Neuronal stem cell (in vitro differentiated cells): ENCODE data around the gene DVL2.

Experiments
- DNase-seq: peaks from one replicate; pipeline ENCODE4 v3.0.0-alpha.2; 2013; ENCODE audit warnings: low spot score
- H2AFZ ChIP-seq: one replicate; pipeline ENCODE4 v1.6.1; 2013; ENCODE audit warnings: mild to moderate bottlenecking, low read length, inconsistent platforms
- H2AK5ac ChIP-seq: 2 replicates; pipeline ENCODE4 v1.6.1; 2013; ENCODE audit warnings: low read depth, mild to moderate bottlenecking, inconsistent platforms, low read length, moderate library complexity, mixed read lengths
- H2BK120ac ChIP-seq: 2 replicates; pipeline ENCODE4 v1.6.1; 2013; ENCODE audit warnings: low read depth, mild to moderate bottlenecking, inconsistent platforms, low read length, moderate library complexity, mixed read lengths
- H2BK12ac ChIP-seq: one replicate; pipeline ENCODE4 v1.6.1; 2013; ENCODE audit warnings: low read length, inconsistent platforms
- H2BK15ac ChIP-seq: 2 replicates; pipeline ENCODE4 v1.6.1; 2013; ENCODE audit warnings: mild to moderate bottlenecking, low read length, inconsistent platforms, mixed read lengths
- H2BK5ac ChIP-seq: one replicate; pipeline ENCODE4 v1.6.1; 2013; ENCODE audit warnings: inconsistent platforms, mild to moderate bottlenecking, low read length, moderate library complexity
- H3K14ac ChIP-seq: one replicate; pipeline ENCODE4 v1.6.1; 2013; ENCODE audit warnings: low read length, inconsistent platforms
- H3K18ac ChIP-seq: 2 replicates; pipeline ENCODE4 v1.6.1; 2013; ENCODE audit warnings: low read length, inconsistent platforms
- H3K23ac ChIP-seq: 2 replicates; pipeline ENCODE4 v1.6.1; 2013; ENCODE audit warnings: low read depth, mild to moderate bottlenecking, mixed read lengths, low read length, inconsistent platforms; ENCODE audit not compliant: poor library complexity
- H3K27ac ChIP-seq: replicated peaks from 3 replicates; pipeline ENCODE4 v1.5.1; 2013; ENCODE audit warnings: low read length, inconsistent platforms
- H3K27me3 ChIP-seq, 3 experiments: 2 replicates each; pipeline ENCODE4 v1.6.1; 2013; ENCODE audit warnings: low read length in 3 of 3, mild to moderate bottlenecking in 2 of 3, inconsistent platforms in 1 of 3, low read depth in 1 of 3, mixed read lengths in 1 of 3, moderate library complexity in 1 of 3; ENCODE audit not compliant: control insufficient read depth in 3 of 3, insufficient read depth in 3 of 3
- H3K36me3 ChIP-seq, 2 donors: replicated peaks in 1 of 2; 2 replicates each; pipeline ENCODE4 v1.6.1; 2013; ENCODE audit warnings: low read length in 2 of 2; ENCODE audit not compliant: control insufficient read depth in 2 of 2, insufficient read depth in 2 of 2
- H3K4ac ChIP-seq: 2 replicates; pipeline ENCODE4 v1.6.1; 2013; ENCODE audit warnings: inconsistent platforms, mild to moderate bottlenecking, low read length, moderate library complexity
- H3K4me1 ChIP-seq, 2 donors: 1 replicate in 1 of 2; 2 replicates in 1 of 2; pipeline ENCODE4 v1.6.1; 2013; ENCODE audit warnings: low read length in 2 of 2, low read depth in 1 of 2; ENCODE audit not compliant: control insufficient read depth in 2 of 2, insufficient read depth in 1 of 2
- H3K4me2 ChIP-seq: one replicate; pipeline ENCODE4 v1.6.1; 2013; ENCODE audit warnings: mild to moderate bottlenecking, low read length, inconsistent platforms; ENCODE audit not compliant: insufficient read depth, poor library complexity, severe bottlenecking
- H3K4me3 ChIP-seq, 2 donors: 2 replicates each; pipeline ENCODE4 v1.5.1; 2013; ENCODE audit warnings: low read length in 2 of 2, mild to moderate bottlenecking in 2 of 2, inconsistent platforms in 1 of 2, moderate library complexity in 1 of 2
- H3K79me1 ChIP-seq: one replicate; pipeline ENCODE4 v1.6.1; 2013; ENCODE audit warnings: low read depth, mild to moderate bottlenecking, inconsistent platforms, low read length, moderate library complexity
- H3K9ac ChIP-seq: one replicate; pipeline ENCODE4 v1.6.1; 2013; ENCODE audit warnings: mild to moderate bottlenecking, low read depth, low read length, inconsistent platforms; ENCODE audit not compliant: poor library complexity
- H3K9me3 ChIP-seq, 2 donors: replicated peaks in 1 of 2; 2 replicates each; pipeline versions ENCODE3 to v1.6.1; 2013; ENCODE audit warnings: low read length in 2 of 2, mild to moderate bottlenecking in 2 of 2, inconsistent platforms in 1 of 2, low read depth in 1 of 2, mixed read lengths in 1 of 2, moderate library complexity in 1 of 2; ENCODE audit not compliant: control insufficient read depth in 2 of 2, insufficient read depth in 1 of 2
- H4K8ac ChIP-seq: one replicate; pipeline ENCODE4 v1.6.1; 2013; ENCODE audit warnings: low read depth, mild to moderate bottlenecking, inconsistent platforms, low read length, moderate library complexity
- H4K91ac ChIP-seq: one replicate; pipeline ENCODE4 v1.6.1; 2013; ENCODE audit warnings: low read length, low read depth, mild to moderate bottlenecking, inconsistent platforms; ENCODE audit not compliant: poor library complexity
- WGBS, 2 donors: extraction: QIAGEN DNeasy Blood & Tissue Kit; methylation state at CpG; one replicate each; pipeline ENCODE4 v1.1.7; 2013; ENCODE audit warnings: missing lambda C conversion rate in 2 of 2, mixed read lengths in 1 of 2; ENCODE audit not compliant: insufficient read length in 2 of 2, insufficient replicate concordance in 1 of 2; ENCODE audit errors: extremely low coverage in 2 of 2; 5-methylcytosine and 5-hydroxymethylcytosine counted together

DVL2 gene

GRCh38 chr17:7237266-7237760, 3.0 kb upstream of the DVL2 start:
- H3K36me3 ChIP-seq, result peaks cover 38 to 50% of the 10 kb centered on the region in 2 donors
- peaks cover 15 to 26% of the 10 kb centered on the region in 2 donors for H3K4me1 ChIP-seq
- no peak overlapping the region for H2AFZ ChIP-seq
- no peak overlapping the region for H3K23ac ChIP-seq
- H2BK120ac ChIP-seq, result no peak overlapping the region
- peak overlapping the region; percentile 85 for H2BK5ac ChIP-seq
- H2BK15ac ChIP-seq, result no peak overlapping the region
- peak overlapping the region; percentile 51 for H3K4me2 ChIP-seq
- H4K91ac ChIP-seq, result no peak overlapping the region
- H3K14ac ChIP-seq, result no peak overlapping the region
- no peak overlapping the region for H3K9ac ChIP-seq
- H3K27ac ChIP-seq, result peak overlapping the region; percentile 50
- no CpG with 5 or more reads among the region's 6 CpGs for WGBS, 2 donors
- H3K4me3 ChIP-seq, result peak overlapping the region; percentile 15 to 93
- H2BK12ac ChIP-seq, result no peak overlapping the region
- H3K18ac ChIP-seq, result no peak overlapping the region
- H3K9me3 ChIP-seq, result no peaks in the 10 kb centered on the region
- no peak overlapping the region for H4K8ac ChIP-seq
- H3K27me3 ChIP-seq, result no peaks in the 10 kb centered on the region
- H3K79me1 ChIP-seq, result peaks cover 18% of the 10 kb centered on the region
- no peak for DNase-seq
- no peak overlapping the region for H2AK5ac ChIP-seq
- no peak overlapping the region for H3K4ac ChIP-seq

- H3K36me3 ChIP-seq, result peaks cover 38 to 55% of the 10 kb centered on the region in 2 donors
- H3K23ac ChIP-seq, result no peak overlapping the region
- peaks cover 17 to 31% of the 10 kb centered on the region in 2 donors for H3K4me1 ChIP-seq
- no peak overlapping the region for H3K14ac ChIP-seq
- no peaks in the 10 kb centered on the region for H3K27me3 ChIP-seq
- H3K27ac ChIP-seq, result no peak overlapping the region
- H2BK12ac ChIP-seq, result no peak overlapping the region
- no peak overlapping the region for H3K9ac ChIP-seq
- no peak overlapping the region for H2BK5ac ChIP-seq
- H2BK120ac ChIP-seq, result no peak overlapping the region
- peaks cover 16% of the 10 kb centered on the region for H3K79me1 ChIP-seq
- no peak overlapping the region for H2BK15ac ChIP-seq
- H3K4ac ChIP-seq, result no peak overlapping the region
- H2AK5ac ChIP-seq, result no peak overlapping the region
- 100% methylated on average over 1 of the region's 6 CpGs; no CpG with 5 or more reads in 1 of the 2 donors for WGBS, 2 donors
- H4K8ac ChIP-seq, result no peak overlapping the region
- no peak overlapping the region for H3K4me2 ChIP-seq
- H4K91ac ChIP-seq, result no peak overlapping the region
- no peak overlapping the region for H2AFZ ChIP-seq
- H3K4me3 ChIP-seq, result peak overlapping the region in 1 of 2 donors; percentile 93
- no peaks in the 10 kb centered on the region for H3K9me3 ChIP-seq
- H3K18ac ChIP-seq, result no peak overlapping the region
- no peak for DNase-seq
Measured at GRCh38 chr17:7236808-7237207, 2.5 kb upstream of the DVL2 start.

GRCh38 chr17:7235693-7236665, 1.7 kb upstream of the DVL2 start:
- H2BK5ac ChIP-seq, result no peak overlapping the region
- H3K27ac ChIP-seq, result no peak overlapping the region
- no peaks in the 10 kb centered on the region for H3K9me3 ChIP-seq
- no peak overlapping the region for H4K91ac ChIP-seq
- no peak overlapping the region for H3K4ac ChIP-seq
- no peak overlapping the region for H2AFZ ChIP-seq
- no peak overlapping the region for H3K23ac ChIP-seq
- no peak overlapping the region for H2AK5ac ChIP-seq
- H3K4me2 ChIP-seq, result no peak overlapping the region
- no peak overlapping the region for H2BK12ac ChIP-seq
- H4K8ac ChIP-seq, result no peak overlapping the region
- peak overlapping the region in 1 of 2 donors; percentile 33 for H3K4me3 ChIP-seq
- H3K9ac ChIP-seq, result no peak overlapping the region
- DNase-seq, result no peak
- peaks cover 14% of the 10 kb centered on the region for H3K79me1 ChIP-seq
- peaks cover 15 to 31% of the 10 kb centered on the region in 2 donors for H3K4me1 ChIP-seq
- H3K27me3 ChIP-seq, result no peaks in the 10 kb centered on the region
- no peak overlapping the region for H2BK120ac ChIP-seq
- H2BK15ac ChIP-seq, result no peak overlapping the region
- WGBS, 2 donors, result no CpG with 5 or more reads among the region's 22 CpGs
- no peak overlapping the region for H3K14ac ChIP-seq
- H3K18ac ChIP-seq, result no peak overlapping the region
- H3K36me3 ChIP-seq, result peaks cover 36 to 52% of the 10 kb centered on the region in 2 donors

- no CpG with 5 or more reads among the region's 9 CpGs for WGBS, 2 donors
- Histone ChIP-seq H3K18ac (peak overlapping the region; percentile 96), H4K91ac (no peak overlapping the region), H4K8ac (no peak overlapping the region), H2BK5ac (peak overlapping the region; percentile 98), H3K9me3 (no peaks in the 10 kb centered on the region), H3K4ac (no peak overlapping the region), H3K4me2 (peak overlapping the region; percentile 78), H2BK120ac (no peak overlapping the region), H2BK15ac (no peak overlapping the region), H2BK12ac (no peak overlapping the region), H3K4me1 (peaks cover 15 to 21% of the 10 kb centered on the region in 2 donors), H3K4me3 (peak overlapping the region; percentile 82 to 97), H3K9ac (peak overlapping the region; percentile 96), H2AFZ (peak overlapping the region; percentile 93), H3K27ac (peak overlapping the region; percentile 90), H3K79me1 (peaks cover 27% of the 10 kb centered on the region), H2AK5ac (peak overlapping the region; percentile 77), H3K27me3 (no peaks in the 10 kb centered on the region), H3K36me3 (peaks cover 47 to 64% of the 10 kb centered on the region in 2 donors), H3K23ac (peak overlapping the region; percentile 100), H3K14ac (peak overlapping the region; percentile 86)
- DNase-seq, result no peak
Measured at GRCh38 chr17:7233701-7234082, 625 bp downstream of the DVL2 start.
